ENCODE measurements around the gene ATP8B3.

ATP8B3 gene

GRCh38 chr19:1849886-1850398 is 37.9 kb upstream of the ATP8B3 start:
- no peak for DNase-seq

DNA sequence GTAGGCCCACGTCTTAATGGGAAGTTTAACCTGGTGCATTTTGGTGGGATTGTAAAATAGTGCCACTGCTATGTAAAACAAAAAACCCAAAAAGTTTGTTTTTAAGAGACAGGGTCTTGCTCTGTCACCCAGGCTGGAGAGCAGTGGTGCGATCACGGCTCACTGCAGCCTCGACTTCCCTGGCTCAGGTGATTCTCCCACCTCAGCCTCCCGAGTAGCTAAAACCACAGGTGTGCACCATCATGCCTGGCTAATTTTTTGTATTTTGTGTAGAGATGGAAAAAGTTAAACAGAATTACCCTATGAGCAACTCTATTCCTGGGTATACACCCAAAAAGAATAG is 37.0 kb upstream of the ATP8B3 start:
- no peak for DNase-seq

DNA sequence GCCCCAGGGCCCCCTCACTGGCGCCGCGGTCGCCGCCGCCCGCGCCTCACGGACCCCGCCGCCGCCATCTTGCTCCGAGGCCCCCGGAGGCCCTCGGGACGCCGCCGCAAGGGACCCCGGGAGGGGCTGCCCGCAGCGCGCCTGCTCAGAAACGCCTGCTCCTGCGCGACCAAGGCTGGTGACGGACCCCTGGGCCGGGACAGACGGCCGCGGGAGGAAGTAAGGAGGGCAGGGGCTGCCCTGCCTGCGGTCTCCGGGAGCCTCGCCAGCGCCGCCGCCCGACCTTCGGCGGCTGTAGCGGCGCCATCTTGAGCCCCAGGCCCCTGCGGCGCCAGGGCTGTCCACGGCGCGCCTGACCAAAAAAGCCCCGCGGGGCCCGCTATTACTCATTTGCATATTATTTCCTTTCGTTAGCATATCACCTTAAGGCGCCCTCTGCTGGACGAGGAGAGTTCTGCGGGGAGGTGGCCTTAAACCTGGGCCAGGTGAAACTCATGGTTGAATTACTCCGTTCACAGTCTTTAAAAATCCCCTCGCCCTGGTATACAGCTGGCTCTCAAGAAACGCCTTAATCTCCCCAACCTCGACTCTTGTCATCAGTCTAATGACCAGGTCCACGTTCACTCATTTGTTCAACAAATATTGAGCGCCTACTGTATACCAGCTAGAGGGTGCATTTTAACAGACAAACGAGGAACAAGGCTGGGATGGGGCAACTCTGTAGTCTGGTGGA is 36.5 kb upstream of the ATP8B3 start, which contains the start of gene REXO1:
TSS of gene REXO1 (minus strand) at position 85 of the 733 bp plus-strand sequence. CDS start 125 bp downstream, outside the sequence.
- DNase-seq = peak; percentile 96

GRCh38 chr19:1847684-1848398 is 35.8 kb upstream of the ATP8B3 start:
- DNase-seq = no peak

GRCh38 chr19:1847348-1847683 is 35.2 kb upstream of the ATP8B3 start:
- DNase-seq = no peak

- no peak for DNase-seq
Observed at GRCh38 chr19:1846517-1847204, 34.6 kb upstream of the ATP8B3 start.

DNA sequence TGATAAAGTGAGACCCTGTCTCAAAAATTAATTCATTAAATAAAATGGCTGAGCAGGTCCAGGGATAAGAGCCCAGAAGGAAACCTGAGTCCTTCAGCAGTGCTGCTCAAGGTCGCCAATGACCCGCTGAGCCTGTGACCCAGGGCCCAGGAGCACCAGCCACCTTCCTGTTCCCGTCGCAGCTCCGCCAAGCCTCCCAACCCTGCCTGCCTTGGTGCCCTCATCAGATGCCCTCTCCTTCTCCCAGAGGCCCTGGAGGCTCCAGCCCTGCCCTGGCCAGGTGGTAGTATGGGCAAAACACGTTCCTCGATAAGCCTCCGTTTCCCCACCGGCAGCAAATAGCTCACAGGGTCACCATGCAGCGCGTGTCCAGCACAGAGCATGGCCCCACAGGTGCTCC is 33.6 kb upstream of the ATP8B3 start:
- DNase-seq = no peak

DNA sequence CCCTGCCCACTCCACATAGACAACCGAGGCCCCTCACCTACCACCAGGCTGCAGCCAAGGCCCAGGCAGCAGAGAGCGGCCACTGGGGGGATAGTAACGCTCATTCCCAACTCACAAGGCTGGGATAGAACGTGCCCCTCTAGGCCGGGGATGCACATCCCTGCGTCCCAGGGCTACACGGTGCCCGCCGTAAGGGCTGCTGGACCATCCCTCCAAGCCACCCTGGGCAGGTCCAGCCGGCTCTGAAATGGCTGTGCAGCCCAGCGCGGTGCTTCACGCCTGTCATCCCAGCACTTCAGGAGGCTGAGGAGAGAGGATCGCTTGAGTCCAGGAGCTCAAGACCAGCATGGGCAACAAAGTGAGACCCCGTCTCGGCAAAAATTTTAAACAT is 33.0 kb upstream of the ATP8B3 start:
- DNase-seq = no peak

- DNase-seq = no peak
Observed at GRCh38 chr19:1844513-1845124, 32.5 kb upstream of the ATP8B3 start.

GRCh38 chr19:1843646-1844394 is 31.7 kb upstream of the ATP8B3 start:
- no peak for DNase-seq

GRCh38 chr19:1843116-1843515 is 31.0 kb upstream of the ATP8B3 start:
- DNase-seq = no peak

- no peak for DNase-seq
Observed at GRCh38 chr19:1841209-1841924, 29.3 kb upstream of the ATP8B3 start.

- DNase-seq = no peak
Observed at GRCh38 chr19:1840541-1841115, 28.6 kb upstream of the ATP8B3 start.

DNA sequence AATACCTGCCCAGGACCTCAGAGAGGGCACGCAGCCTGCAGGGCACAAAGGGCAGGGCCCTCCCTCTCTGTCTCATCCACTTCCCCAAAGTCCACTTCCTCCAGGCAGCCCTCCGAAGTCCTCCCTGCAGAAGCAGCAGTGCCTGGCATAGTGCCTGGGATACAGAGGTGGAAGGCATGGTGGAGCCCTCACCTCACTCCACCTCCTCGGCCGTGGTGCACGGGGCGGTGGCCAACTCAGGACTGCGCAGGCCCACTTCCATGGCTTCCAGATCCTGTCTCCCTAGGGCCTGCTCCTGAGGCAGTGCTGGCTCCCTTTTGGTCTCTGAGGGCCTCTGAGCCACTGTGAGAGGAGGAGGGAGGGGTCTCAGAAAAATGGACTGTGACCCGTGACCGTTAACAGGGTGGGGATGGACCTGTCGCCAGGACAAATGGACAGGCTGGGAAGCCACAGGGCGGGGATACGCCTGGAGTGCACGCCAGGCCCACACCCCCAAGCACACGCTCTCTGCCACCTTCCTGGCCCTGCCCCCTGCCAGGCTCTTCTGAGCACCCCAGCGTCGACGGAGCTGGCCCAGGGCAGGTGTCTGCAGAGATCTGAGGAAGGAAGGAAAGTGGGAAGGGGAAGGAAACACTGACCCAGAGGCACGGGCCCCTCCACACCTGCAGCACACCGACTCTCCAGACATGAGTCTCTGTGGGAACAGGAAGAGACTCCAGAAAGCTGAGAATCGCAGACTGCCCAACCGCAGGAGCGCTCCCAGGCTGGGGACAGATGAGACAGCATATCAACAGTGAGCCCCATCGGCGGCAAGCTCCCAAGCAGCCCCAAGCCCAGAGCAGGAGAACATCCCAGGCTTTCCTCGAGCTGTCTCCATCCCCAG is 27.8 kb upstream of the ATP8B3 start:
- no peak for DNase-seq

DNA sequence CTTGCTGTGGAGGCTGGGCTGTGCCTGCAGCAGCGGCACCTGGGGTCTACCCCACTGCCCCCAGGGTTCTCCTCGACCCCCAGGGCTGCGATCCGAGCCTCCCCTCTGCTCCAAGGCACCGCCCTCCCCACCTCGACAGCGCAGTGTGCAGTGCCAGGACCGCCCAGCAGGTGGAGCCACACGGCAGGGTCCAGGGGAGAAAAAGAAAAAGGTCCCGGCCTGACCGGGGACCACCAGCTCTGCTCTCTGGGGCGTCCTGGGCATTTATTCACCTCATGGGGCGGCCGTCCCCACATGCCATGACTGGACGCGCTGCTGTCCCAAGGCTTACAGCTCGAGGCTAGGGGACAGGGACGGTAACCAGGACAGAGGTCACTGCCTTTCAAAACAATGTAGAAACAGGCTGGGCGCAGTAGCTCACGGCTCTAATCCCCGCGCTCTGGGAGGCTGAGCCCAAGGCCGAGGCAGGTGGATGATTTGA is 25.6 kb upstream of the ATP8B3 start:
- no peak for DNase-seq

- DNase-seq = no peak
Observed at GRCh38 chr19:1837222-1837565, 25.1 kb upstream of the ATP8B3 start.

GRCh38 chr19:1836458-1837221 is 24.6 kb upstream of the ATP8B3 start:
- no peak for DNase-seq

- no peak for DNase-seq
Observed at GRCh38 chr19:1833540-1833939, 21.5 kb upstream of the ATP8B3 start.

- DNase-seq = no peak
Observed at GRCh38 chr19:1832046-1832663, 20.1 kb upstream of the ATP8B3 start.
